ENCODE results near the gene ZC2HC1B.

GRCh38 chr6:143953922-143954321, 89.6 kb downstream of the ZC2HC1B start:
- TF ChIP-seq ZNF221 (tag by site-specific recombination; IDR thresholded peaks at IDR 0.05; ENCODE audit: borderline replicate concordance): no peak
- TF ChIP-seq PRDM4 (tag by site-specific recombination; IDR thresholded peaks at IDR 0.05): no peak
- TF ChIP-seq HOXD13 (CRISPR knock-in tag; IDR thresholded peaks at IDR 0.05; ENCODE audit: borderline replicate concordance): no peak
- TF ChIP-seq ZNF837 (tag by site-specific recombination; IDR thresholded peaks at IDR 0.05): no peak
- TF ChIP-seq MZF1 (tag by site-specific recombination; IDR thresholded peaks at IDR 0.05; ENCODE audit: borderline replicate concordance): no peak
- no peak for TF ChIP-seq ZBTB17 (tag by site-specific recombination; IDR thresholded peaks at IDR 0.05)
- TF ChIP-seq ZSCAN30 (tag by site-specific recombination; IDR thresholded peaks at IDR 0.05): no peak
- TF ChIP-seq, protein P1, sequence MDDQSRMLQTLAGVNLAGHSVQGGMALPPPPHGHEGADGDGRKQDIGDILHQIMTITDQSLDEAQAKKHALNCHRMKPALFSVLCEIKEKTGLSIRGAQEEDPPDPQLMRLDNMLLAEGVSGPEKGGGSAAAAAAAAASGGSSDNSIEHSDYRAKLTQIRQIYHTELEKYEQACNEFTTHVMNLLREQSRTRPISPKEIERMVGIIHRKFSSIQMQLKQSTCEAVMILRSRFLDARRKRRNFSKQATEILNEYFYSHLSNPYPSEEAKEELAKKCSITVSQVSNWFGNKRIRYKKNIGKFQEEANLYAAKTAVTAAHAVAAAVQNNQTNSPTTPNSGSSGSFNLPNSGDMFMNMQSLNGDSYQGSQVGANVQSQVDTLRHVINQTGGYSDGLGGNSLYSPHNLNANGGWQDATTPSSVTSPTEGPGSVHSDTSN (CRISPR knock-in tag; IDR thresholded peaks at IDR 0.05): no peak
- TF ChIP-seq TRIM28 (IDR thresholded peaks at IDR 0.05; ENCODE audit: borderline replicate concordance, low read length): no peak
- TF ChIP-seq, protein P2, sequence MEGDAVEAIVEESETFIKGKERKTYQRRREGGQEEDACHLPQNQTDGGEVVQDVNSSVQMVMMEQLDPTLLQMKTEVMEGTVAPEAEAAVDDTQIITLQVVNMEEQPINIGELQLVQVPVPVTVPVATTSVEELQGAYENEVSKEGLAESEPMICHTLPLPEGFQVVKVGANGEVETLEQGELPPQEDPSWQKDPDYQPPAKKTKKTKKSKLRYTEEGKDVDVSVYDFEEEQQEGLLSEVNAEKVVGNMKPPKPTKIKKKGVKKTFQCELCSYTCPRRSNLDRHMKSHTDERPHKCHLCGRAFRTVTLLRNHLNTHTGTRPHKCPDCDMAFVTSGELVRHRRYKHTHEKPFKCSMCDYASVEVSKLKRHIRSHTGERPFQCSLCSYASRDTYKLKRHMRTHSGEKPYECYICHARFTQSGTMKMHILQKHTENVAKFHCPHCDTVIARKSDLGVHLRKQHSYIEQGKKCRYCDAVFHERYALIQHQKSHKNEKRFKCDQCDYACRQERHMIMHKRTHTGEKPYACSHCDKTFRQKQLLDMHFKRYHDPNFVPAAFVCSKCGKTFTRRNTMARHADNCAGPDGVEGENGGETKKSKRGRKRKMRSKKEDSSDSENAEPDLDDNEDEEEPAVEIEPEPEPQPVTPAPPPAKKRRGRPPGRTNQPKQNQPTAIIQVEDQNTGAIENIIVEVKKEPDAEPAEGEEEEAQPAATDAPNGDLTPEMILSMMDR (tag by site-specific recombination; IDR thresholded peaks at IDR 0.05): no peak
- no peak for TF ChIP-seq ZNF114 (tag by site-specific recombination; IDR thresholded peaks at IDR 0.05)
- no peak for TF ChIP-seq ZFHX2 (tag by site-specific recombination; conservative IDR thresholded peaks at IDR 0.05)

All from HEK293 (cell line).